HFFc6 (cell line): ENCODE measurements around the gene STX12. TPM values are rescaled to one million over a fixed set of nuclear protein-coding genes. Genes with fewer than 3 reads are reported as not detected.

Experiments used
- DNase-seq: peaks from one replicate; pipeline ENCODE4 v3.0.0-alpha.2; 2018
- H3K27ac Mint-ChIP-seq: 2 replicates; pipeline ENCODE4 v1.8.0; 2020; ENCODE audit warnings: mild to moderate bottlenecking, mixed read lengths
- H3K27me3 Mint-ChIP-seq: 2 replicates; pipeline ENCODE4 v1.8.0; 2021; ENCODE audit warnings: mild to moderate bottlenecking, moderate library complexity, mixed read lengths; ENCODE audit not compliant: insufficient read depth
- H3K36me3 Mint-ChIP-seq: 2 replicates; pipeline ENCODE4 v1.8.0; 2021; ENCODE audit warnings: low read depth, mixed read lengths
- H3K4me1 Mint-ChIP-seq: 2 replicates; pipeline ENCODE4 v1.8.0; 2020; ENCODE audit warnings: low read depth, mixed read lengths
- H3K4me3 Mint-ChIP-seq: 2 replicates; pipeline ENCODE4 v1.8.0; 2020; ENCODE audit warnings: mild to moderate bottlenecking, moderate library complexity, mixed read lengths
- H3K9me3 Mint-ChIP-seq: 2 replicates; pipeline ENCODE4 v1.8.0; 2020; ENCODE audit warnings: mild to moderate bottlenecking, mixed read lengths
- total RNA-seq, 6 experiments: library from RNA; stranded (reverse); fragmentation: NEBNext Ultra II Directional; extraction: Animal tissue kit (Norgen Biotek cat#: 25700); gene quantifications; 2 replicates in 1 of 6; 3 replicates in 5 of 6; pipeline ENCODE4 v1.2.3, GENCODE V29; 2021
- TF ChIP-seq, protein P1 (sequence below): fragments of 200-600 bp; sonication (generic); IDR thresholded peaks from 2 replicates; pipeline ENCODE4 v1.5.0; 2021; ENCODE audit warnings: antibody characterized with exemption, mild to moderate bottlenecking

The STX12 gene
- total RNA-seq, 6 experiments from 2014 or later = 38.6 to 58.1 (median 46.2) TPM

GRCh38 chr1:27727126-27727525 lies 45.9 kb upstream of the STX12 start:
- peaks cover 2% of the 10 kb centered on the region; the same call in 1 of the 2 replicates for H3K27me3 Mint-ChIP-seq
- TF ChIP-seq, protein P1, sequence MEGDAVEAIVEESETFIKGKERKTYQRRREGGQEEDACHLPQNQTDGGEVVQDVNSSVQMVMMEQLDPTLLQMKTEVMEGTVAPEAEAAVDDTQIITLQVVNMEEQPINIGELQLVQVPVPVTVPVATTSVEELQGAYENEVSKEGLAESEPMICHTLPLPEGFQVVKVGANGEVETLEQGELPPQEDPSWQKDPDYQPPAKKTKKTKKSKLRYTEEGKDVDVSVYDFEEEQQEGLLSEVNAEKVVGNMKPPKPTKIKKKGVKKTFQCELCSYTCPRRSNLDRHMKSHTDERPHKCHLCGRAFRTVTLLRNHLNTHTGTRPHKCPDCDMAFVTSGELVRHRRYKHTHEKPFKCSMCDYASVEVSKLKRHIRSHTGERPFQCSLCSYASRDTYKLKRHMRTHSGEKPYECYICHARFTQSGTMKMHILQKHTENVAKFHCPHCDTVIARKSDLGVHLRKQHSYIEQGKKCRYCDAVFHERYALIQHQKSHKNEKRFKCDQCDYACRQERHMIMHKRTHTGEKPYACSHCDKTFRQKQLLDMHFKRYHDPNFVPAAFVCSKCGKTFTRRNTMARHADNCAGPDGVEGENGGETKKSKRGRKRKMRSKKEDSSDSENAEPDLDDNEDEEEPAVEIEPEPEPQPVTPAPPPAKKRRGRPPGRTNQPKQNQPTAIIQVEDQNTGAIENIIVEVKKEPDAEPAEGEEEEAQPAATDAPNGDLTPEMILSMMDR = no peak
- peaks cover 5% of the 10 kb centered on the region; the same call in 1 of the 2 replicates for H3K36me3 Mint-ChIP-seq
- peak; percentile 43 for DNase-seq
- H3K4me1 Mint-ChIP-seq = peaks cover 17% of the 10 kb centered on the region
- H3K27ac Mint-ChIP-seq = peak overlapping the region; percentile 60
- peak overlapping the region; percentile 93 for H3K4me3 Mint-ChIP-seq
- H3K9me3 Mint-ChIP-seq = peaks cover 4% of the 10 kb centered on the region; the same call in 1 of the 2 replicates

GRCh38 chr1:27736252-27736651 lies 36.8 kb upstream of the STX12 start:
- no peaks in the 10 kb centered on the region for H3K4me1 Mint-ChIP-seq
- no peak overlapping the region for H3K27ac Mint-ChIP-seq
- no peaks in the 10 kb centered on the region for H3K9me3 Mint-ChIP-seq

DNA sequence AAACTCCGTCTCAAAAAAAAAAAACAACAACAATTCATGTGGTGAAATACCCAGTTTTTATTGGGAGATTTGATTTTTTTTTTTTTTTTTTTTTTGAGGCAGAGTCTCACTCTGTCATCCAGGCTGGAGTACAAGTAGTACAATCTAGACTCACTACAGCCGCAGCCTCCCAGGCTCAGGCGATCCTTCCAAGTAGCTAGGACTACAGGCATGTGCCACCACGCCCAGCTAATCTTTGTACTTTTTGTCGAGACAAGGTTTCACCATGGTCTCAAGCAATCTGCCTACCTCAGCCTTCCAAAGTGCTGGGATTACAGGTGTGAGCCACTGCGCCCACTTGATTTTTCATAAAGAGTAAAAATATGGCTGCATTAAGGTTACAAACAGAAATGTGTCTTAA lies 31.9 kb upstream of the STX12 start:
- DNase-seq = no peak
- Mint-ChIP-seq H3K27me3 (no peaks in the 10 kb centered on the region), H3K36me3 (0 out of 2 replicates have a peak, but pooled peaks cover 13% of the 10 kb centered on the region), H3K9me3 (no peaks in the 10 kb centered on the region), H3K27ac (no peak overlapping the region), H3K4me3 (no peak overlapping the region), H3K4me1 (no peaks in the 10 kb centered on the region)
- TF ChIP-seq, protein P1 = no peak

More at GRCh38 chr1:27736252-27736651, 36.8 kb upstream of the STX12 start:
- Mint-ChIP-seq H3K27me3 (no peaks in the 10 kb centered on the region), H3K4me3 (no peak overlapping the region), H3K36me3 (peaks cover 13% of the 10 kb centered on the region)
- TF ChIP-seq, protein P1 = no peak
- DNase-seq = no peak

DNA sequence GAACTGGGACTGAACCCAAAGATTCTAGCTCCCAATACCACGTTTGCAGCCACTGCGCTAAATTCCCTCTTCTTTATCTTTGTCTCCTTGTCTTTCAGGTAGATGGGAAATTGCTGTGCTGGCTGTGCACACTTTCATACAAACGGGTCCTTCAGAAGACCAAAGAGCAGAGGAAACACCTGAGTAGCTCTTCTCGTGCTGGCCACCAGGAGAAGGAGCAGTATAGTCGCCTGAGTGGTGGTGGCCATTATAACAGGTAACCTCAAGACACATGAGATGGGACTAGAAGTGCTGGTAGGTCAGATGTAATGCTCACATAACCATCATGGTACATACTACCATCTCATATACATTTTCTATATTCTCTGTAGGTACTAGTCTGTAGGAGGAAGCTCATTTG lies 28.5 kb upstream of the STX12 start:
- TF ChIP-seq, protein P1 = no peak
- no peak overlapping the region for H3K4me3 Mint-ChIP-seq
- no peak for DNase-seq
- H3K27me3 Mint-ChIP-seq = no peaks in the 10 kb centered on the region
- H3K36me3 Mint-ChIP-seq = peaks cover 16% of the 10 kb centered on the region; the same call in 1 of the 2 replicates
- H3K4me1 Mint-ChIP-seq = no peaks in the 10 kb centered on the region
- no peak overlapping the region for H3K27ac Mint-ChIP-seq
- no peaks in the 10 kb centered on the region for H3K9me3 Mint-ChIP-seq

- H3K4me1 Mint-ChIP-seq = no peaks in the 10 kb centered on the region
- H3K9me3 Mint-ChIP-seq = no peaks in the 10 kb centered on the region
- TF ChIP-seq, protein P1 = no peak
- H3K27ac Mint-ChIP-seq = no peak overlapping the region
- H3K4me3 Mint-ChIP-seq = no peak overlapping the region
- no peak for DNase-seq
- no peaks in the 10 kb centered on the region for H3K27me3 Mint-ChIP-seq
- peaks cover 24% of the 10 kb centered on the region; the same call in 1 of the 2 replicates for H3K36me3 Mint-ChIP-seq
Observed at GRCh38 chr1:27745466-27745865, 27.6 kb upstream of the STX12 start.
